HCT116 (cell line): ENCODE measurements around the gene TEX22. TPM values are rescaled to one million over a fixed set of nuclear protein-coding genes. Genes with fewer than 3 reads are reported as not detected.

ENCODE experiments used
- ATAC-seq: fragments of 200-7000 bp; cut with Tn5 transposase; 2 replicates; pipeline ENCODE4 v1.9.1; 2020; ENCODE audit warnings: mild to moderate bottlenecking, moderate library complexity
- BruUV-seq: library from RNA; stranded (reverse); fragments of 400-500 nt; replicated peaks from 2 replicates; lab custom pipeline; 2021; lab: Mats Ljungman, UMichigan
- CTCF ChIA-PET: fragments of 300-600 bp; sonication (Branson Sonifier 250); formaldehyde crosslinking; loops from one replicate; lab custom pipeline; 2021; ENCODE audit warnings: antibody characterized with exemption; lab: Charles Lee
- POLR2A ChIA-PET: fragments of 300-600, 350-600 bp; sonication (Branson Sonifier 250); formaldehyde crosslinking; loops from one replicate; lab custom pipeline; 2021; ENCODE audit warnings: antibody characterized with exemption; lab: Charles Lee
- RAD21 ChIA-PET, 2 experiments: fragments of 300-600 bp; sonication (Branson Sonifier 250); formaldehyde crosslinking; loops; one replicate each; lab custom pipeline; 2023; ENCODE audit warnings: low total read pairs in 2 of 2; ENCODE audit not compliant: uncharacterized antibody in 2 of 2, unreplicated experiment in 2 of 2, low non-redundant PET in 1 of 2; lab: Charles Lee
- DNase-seq: peaks from one replicate; pipeline ENCODE4 v3.0.0-alpha.2; 2010; ENCODE audit warnings: low read depth, low spot score
- H2AFZ ChIP-seq: fragments of 200-600 bp; shearing (Covaris generic), sonication (generic); 2 replicates; pipeline ENCODE4 v1.6.1; 2017; ENCODE audit warnings: low read depth, mixed run types, mixed read lengths, antibody characterized with exemption, low read length; ENCODE audit not compliant: poor library complexity, severe bottlenecking
- H3K27ac ChIP-seq: 2 replicates; pipeline ENCODE4 v1.5.1; 2012; ENCODE audit warnings: low read depth, low read length
- H3K27me3 ChIP-seq: fragments of 200-600 bp; sonication (generic); 2 replicates; pipeline ENCODE4 v1.6.1; 2016; ENCODE audit warnings: mixed run types, low read length, mixed read lengths; ENCODE audit not compliant: insufficient read depth
- H3K36me3 ChIP-seq, 2 experiments: fragments of 200-500 bp in 1 of 2; fragments of 200-600 bp in 1 of 2; sonication (Bioruptor generic) in 1 of 2; sonication (generic) in 1 of 2; 2 replicates each; pipeline versions ENCODE4 v1.5.1 to v1.6.1; 2014 to 2016; ENCODE audit warnings: low read length in 2 of 2, inconsistent platforms in 1 of 2, mixed read lengths in 1 of 2, mixed run types in 1 of 2; ENCODE audit not compliant: insufficient read depth in 2 of 2, control insufficient read depth in 1 of 2
- H3K4me1 ChIP-seq, 2 experiments: fragments of 200-600 bp in 1 of 2; sonication (generic) in 1 of 2; 2 replicates each; pipeline versions ENCODE4 v1.5.1 to v1.6.1; 2012 to 2017; ENCODE audit warnings: low read length in 2 of 2, inconsistent platforms in 1 of 2, mild to moderate bottlenecking in 1 of 2, mixed read lengths in 1 of 2, mixed run types in 1 of 2, moderate library complexity in 1 of 2; ENCODE audit not compliant: insufficient read depth in 2 of 2, control insufficient read depth in 1 of 2
- H3K4me2 ChIP-seq: fragments of 200-600 bp; sonication (generic); 2 replicates; pipeline ENCODE4 v1.6.1; 2017; ENCODE audit warnings: mixed run types, low read length, mixed read lengths
- H3K4me3 ChIP-seq, 2 experiments: fragments of 200-600 bp in 1 of 2; sonication (generic) in 1 of 2; replicated peaks in 1 of 2; 2 replicates each; pipeline ENCODE4 v1.5.1; 2011 to 2016; ENCODE audit warnings: low read length in 2 of 2, control low read depth in 1 of 2, low read depth in 1 of 2, mild to moderate bottlenecking in 1 of 2, mixed read lengths in 1 of 2, mixed run types in 1 of 2
- H3K79me2 ChIP-seq: fragments of 200-600 bp; sonication (generic); 2 replicates; pipeline ENCODE4 v1.6.1; 2017; ENCODE audit warnings: mild to moderate bottlenecking, mixed run types, low read length, moderate library complexity, mixed read lengths; ENCODE audit not compliant: insufficient read depth
- H3K9ac ChIP-seq: fragments of 200-600 bp; sonication (generic); 2 replicates; pipeline ENCODE4 v1.6.1; 2016; ENCODE audit warnings: low read length, mixed read lengths
- H3K9me2 ChIP-seq: fragments of 200-600 bp; sonication (generic), shearing (Covaris generic); 2 replicates; pipeline ENCODE4 v1.6.1; 2017; ENCODE audit warnings: mixed run types, mild to moderate bottlenecking, moderate library complexity; ENCODE audit not compliant: insufficient read depth
- H3K9me3 ChIP-seq, 2 experiments: fragments of 200-500 bp in 1 of 2; fragments of 200-600 bp in 1 of 2; sonication (Bioruptor generic) in 1 of 2; sonication (generic) in 1 of 2; 2 replicates each; pipeline ENCODE4 v1.6.1; 2014 to 2017; ENCODE audit warnings: low read length in 2 of 2, mixed read lengths in 2 of 2, inconsistent platforms in 1 of 2, low read depth in 1 of 2, mild to moderate bottlenecking in 1 of 2, mixed run types in 1 of 2, moderate library complexity in 1 of 2; ENCODE audit not compliant: control insufficient read depth in 1 of 2, insufficient read depth in 1 of 2
- H4K20me1 ChIP-seq: fragments of 200-600 bp; sonication (generic), shearing (Covaris generic); 2 replicates; pipeline ENCODE4 v1.6.1; 2017; ENCODE audit warnings: mixed run types, mild to moderate bottlenecking, moderate library complexity; ENCODE audit not compliant: insufficient read depth
- ATF3 ChIP-seq: IDR thresholded peaks from 2 replicates; pipeline ENCODE4 v1.6.1; 2012
- CBX3 ChIP-seq: IDR thresholded peaks from 2 replicates; pipeline ENCODE4 v1.6.1; 2012; ENCODE audit warnings: low read depth
- CEBPB ChIP-seq: IDR thresholded peaks from 2 replicates; pipeline ENCODE4 v1.6.1; 2012; ENCODE audit warnings: low read depth
- CTCF ChIP-seq, 3 experiments: fragments of 200-600 bp in 1 of 3; sonication (generic) in 1 of 3; IDR thresholded peaks in 2 of 3; conservative IDR thresholded peaks in 1 of 3; 2 replicates each; pipeline ENCODE4 v1.5.1; 2012 to 2017; ENCODE audit warnings: low read depth in 2 of 3, low read length in 2 of 3, antibody characterized with exemption in 1 of 3, borderline replicate concordance in 1 of 3, control low read depth in 1 of 3, mild to moderate bottlenecking in 1 of 3, mixed read lengths in 1 of 3, mixed run types in 1 of 3, moderate library complexity in 1 of 3; ENCODE audit not compliant: insufficient read depth in 1 of 3
- EGR1 ChIP-seq: IDR thresholded peaks from 2 replicates; pipeline ENCODE4 v1.6.1; 2012; ENCODE audit warnings: low read depth
- ELF1 ChIP-seq: IDR thresholded peaks from 2 replicates; pipeline ENCODE4 v1.6.1; 2012; ENCODE audit warnings: low read depth, borderline replicate concordance
- EZH2 ChIP-seq: fragments of 200-600 bp; sonication (generic); IDR thresholded peaks from 2 replicates; pipeline ENCODE4 v1.6.1; 2017; ENCODE audit warnings: antibody characterized with exemption, mixed run types
- JUND ChIP-seq: IDR thresholded peaks from 2 replicates; pipeline ENCODE4 v1.6.1; 2012
- POLR2A ChIP-seq: IDR thresholded peaks from 2 replicates; pipeline ENCODE4 v1.7.0; 2011; ENCODE audit warnings: borderline replicate concordance; ENCODE audit not compliant: insufficient read depth, insufficient read length; ENCODE audit errors: extremely low read depth
- RAD21 ChIP-seq: IDR thresholded peaks from 2 replicates; pipeline ENCODE4 v1.6.1; 2012; ENCODE audit warnings: low read depth, mild to moderate bottlenecking
- SIN3A ChIP-seq: IDR thresholded peaks from 2 replicates; pipeline ENCODE4 v1.6.1; 2012; ENCODE audit warnings: low read depth
- SRF ChIP-seq: IDR thresholded peaks from 2 replicates; pipeline ENCODE4 v1.6.1; 2012; ENCODE audit warnings: low read depth
- TCF7L2 ChIP-seq: IDR thresholded peaks from 2 replicates; pipeline ENCODE4 v1.7.0; 2011; ENCODE audit warnings: borderline replicate concordance, inconsistent platforms; ENCODE audit not compliant: insufficient read depth, insufficient read length; ENCODE audit errors: extremely low read depth
- ZBTB33 ChIP-seq: IDR thresholded peaks from 2 replicates; pipeline ENCODE4 v1.6.1; 2011; ENCODE audit warnings: mild to moderate bottlenecking, low read length, moderate library complexity; ENCODE audit not compliant: insufficient replicate concordance; ENCODE audit errors: extremely low read depth
- ZNF274 ChIP-seq: fragments of 200-500 bp; sonication (Bioruptor generic); IDR thresholded peaks from 2 replicates; pipeline ENCODE4 v1.6.1; 2014; ENCODE audit warnings: mild to moderate bottlenecking, low read depth, low read length, inconsistent platforms
- intact Hi-C: fragments of 100-400 bp; cut with micrococcal nuclease; formaldehyde crosslinking; loops from 2 replicates; pipeline ENCODE4 v1.10.0; 2022
- total RNA-seq: library from RNA; stranded (reverse); gene quantifications from one replicate; pipeline ENCODE4 v1.2.1, GENCODE V29; 2021; ENCODE audit not compliant: unreplicated experiment

The TEX22 gene
- total RNA-seq, 1 experiment from 2014 or later: 3.8 TPM

- no TSS peak for BruUV-seq
These were observed 11.5 kb upstream of the TEX22 start for GRCh38 chr14:105386581-105387529.

More at GRCh38 chr14:105386581-105387529, 11.5 kb upstream of the TEX22 start:
- Histone ChIP-seq H3K9ac (no peak overlapping the region), H4K20me1 (no peaks in the 10 kb centered on the region), H3K4me2 (no peak overlapping the region), H3K79me2 (no peaks in the 10 kb centered on the region), H3K27ac (no peak overlapping the region; the same call in 1 of the 2 replicates), H3K27me3 (no peaks in the 10 kb centered on the region), H3K9me3 (no peaks in the 10 kb centered on the region), H3K4me3 (no peak overlapping the region), H3K4me1 (no peaks in the 10 kb centered on the region), H3K36me3 (no peaks in the 10 kb centered on the region), H3K9me2 (no peaks in the 10 kb centered on the region), H2AFZ (no peak overlapping the region)
- ATAC-seq (no peak), DNase-seq (no peak)
- TF ChIP-seq CBX3 (no peak), CEBPB (no peak), SRF (no peak), POLR2A (no peak), TCF7L2 (no peak), CTCF (IDR thresholded peaks at IDR 0.05 in 2 of 3, conservative IDR thresholded peaks at IDR 0.05 in 1 of 3; ENCODE audit: borderline replicate concordance in 1 of 3, insufficient read depth in 1 of 3, low read depth in 2 of 3, low read length in 2 of 3) (no peak), EGR1 (no peak), ELF1 (no peak), ZBTB33 (no peak), EZH2 (no peak), RAD21 (no peak), JUND (no peak), ATF3 (no peak), ZNF274 (no peak), SIN3A (no peak)
- ChIA-PET CTCF (no interaction called here), POLR2A (no interaction called here), RAD21 (no interaction called here)
- intact Hi-C loops: no loop called here
